Muscle layer of colon (tissue), 2 donors: Measurements from ENCODE around the gene NPFF.
"Not testable (repeated sequence)": the region's sequence is repeated elsewhere in the genome, so short reads cannot be mapped to it uniquely, and the experiment has no call there.

Experiments
- H3K27ac ChIP-seq: one replicate; pipeline ENCODE4 v1.7.0; 2013; ENCODE audit warnings: low read depth, mild to moderate bottlenecking, low read length, moderate library complexity
- H3K27me3 ChIP-seq, 2 donors: one replicate each; pipeline ENCODE4 v1.7.0; 2013; ENCODE audit warnings: low read length in 2 of 2, mild to moderate bottlenecking in 2 of 2; ENCODE audit not compliant: insufficient read depth in 2 of 2, control insufficient read depth in 1 of 2
- H3K36me3 ChIP-seq: one replicate; pipeline ENCODE4 v1.7.0; 2013; ENCODE audit warnings: mild to moderate bottlenecking, low read length; ENCODE audit not compliant: insufficient read depth
- H3K4me1 ChIP-seq: one replicate; pipeline ENCODE4 v1.7.0; 2013; ENCODE audit warnings: mild to moderate bottlenecking, low read length; ENCODE audit not compliant: insufficient read depth
- H3K4me3 ChIP-seq, 2 donors: one replicate each; pipeline ENCODE4 v1.7.0; 2013; ENCODE audit warnings: low read length in 2 of 2, low read depth in 1 of 2, mild to moderate bottlenecking in 1 of 2, moderate library complexity in 1 of 2
- H3K9ac ChIP-seq: one replicate; pipeline ENCODE4 v1.7.0; 2013; ENCODE audit warnings: low read length
- H3K9me3 ChIP-seq: one replicate; pipeline ENCODE4 v1.7.0; 2013; ENCODE audit warnings: mild to moderate bottlenecking, low read length
- donor health status: abdominal sarcoma.
- donor health status: Adenocarcinoma of cecum.

Gene NPFF

GRCh38 chr12:53506881-53507602, at the start of gene NPFF:
TSS of gene NPFF (minus strand) at chr12:53507484. CDS start at chr12:53507474, 10 bp downstream.
- H3K9ac ChIP-seq = no peak within 1 kb of the TSS
- H3K27ac ChIP-seq = no peak within 1 kb of the TSS
- no peaks in the 10 kb centered on the region for H3K9me3 ChIP-seq
- peaks cover 13% of the 10 kb centered on the region for H3K4me1 ChIP-seq
- H3K4me3 ChIP-seq = no peak within 1 kb of the TSS
- peaks cover 40% of the 10 kb centered on the region for H3K36me3 ChIP-seq
- H3K27me3 ChIP-seq = no peaks in the 10 kb centered on the region

- Histone ChIP-seq H3K9me3 (no peaks in the 10 kb centered on the region), H3K27ac (peak overlapping the region; percentile 66), H3K4me3 (no peak overlapping the region), H3K36me3 (peaks cover 11% of the 10 kb centered on the region), H3K27me3 (no peaks in the 10 kb centered on the region), H3K4me1 (peaks cover 31% of the 10 kb centered on the region), H3K9ac (no peak overlapping the region)
These were observed 45.4 kb upstream of the NPFF start for GRCh38 chr12:53552361-53553327.

- Histone ChIP-seq H3K4me1 (peaks cover 31% of the 10 kb centered on the region), H3K27me3 (no peaks in the 10 kb centered on the region), H3K4me3 (no peak overlapping the region), H3K9me3 (no peaks in the 10 kb centered on the region), H3K9ac (no peak overlapping the region), H3K36me3 (peaks cover 14% of the 10 kb centered on the region), H3K27ac (peak overlapping the region; percentile 53)
These were observed 44.6 kb upstream of the NPFF start for GRCh38 chr12:53551889-53552291.

- H3K36me3 ChIP-seq = peaks cover 14% of the 10 kb centered on the region
These were observed 43.3 kb upstream of the NPFF start for GRCh38 chr12:53550595-53550994.

GRCh38 chr12:53550131-53550530, 42.8 kb upstream of the NPFF start:
- H3K36me3 ChIP-seq = peaks cover 14% of the 10 kb centered on the region
- H3K27ac ChIP-seq, H3K9me3 ChIP-seq, H3K4me3 ChIP-seq, H3K9ac ChIP-seq, H3K27me3 ChIP-seq: not testable (repeated sequence)
- peaks cover 31% of the 10 kb centered on the region for H3K4me1 ChIP-seq

More at GRCh38 chr12:53550595-53550994, 43.3 kb upstream of the NPFF start:
- peak overlapping the region; percentile 53 for H3K27ac ChIP-seq
- H3K4me1 ChIP-seq = peaks cover 31% of the 10 kb centered on the region
- H3K4me3 ChIP-seq = no peak overlapping the region
- no peaks in the 10 kb centered on the region for H3K27me3 ChIP-seq
- no peak overlapping the region for H3K9ac ChIP-seq
- no peaks in the 10 kb centered on the region for H3K9me3 ChIP-seq

- not testable (repeated sequence) for H3K27ac ChIP-seq, H3K9ac ChIP-seq, H3K4me3 ChIP-seq, H3K9me3 ChIP-seq, H3K27me3 ChIP-seq
- Histone ChIP-seq H3K4me1 (peaks cover 34% of the 10 kb centered on the region), H3K36me3 (peaks cover 14% of the 10 kb centered on the region)
These were observed 41.1 kb upstream of the NPFF start for GRCh38 chr12:53548354-53548753.

- peaks cover 43% of the 10 kb centered on the region for H3K36me3 ChIP-seq
These were observed 36.3 kb upstream of the NPFF start for GRCh38 chr12:53543539-53543938.

GRCh38 chr12:53539526-53539925, 32.2 kb upstream of the NPFF start:
- H3K9ac ChIP-seq = no peak overlapping the region

More at GRCh38 chr12:53543539-53543938, 36.3 kb upstream of the NPFF start:
- Histone ChIP-seq H3K9me3 (no peaks in the 10 kb centered on the region), H3K4me1 (peaks cover 17% of the 10 kb centered on the region), H3K27me3 (no peaks in the 10 kb centered on the region), H3K4me3 (no peak overlapping the region), H3K9ac (peak overlapping the region; percentile 41), H3K27ac (no peak overlapping the region)

GRCh38 chr12:53538209-53538689, 31.0 kb upstream of the NPFF start:
- Histone ChIP-seq H3K36me3 (peaks cover 66% of the 10 kb centered on the region), H3K27ac (peak overlapping the region; percentile 35), H3K4me3 (no peak overlapping the region), H3K9me3 (no peaks in the 10 kb centered on the region), H3K27me3 (no peaks in the 10 kb centered on the region), H3K4me1 (peaks cover 18% of the 10 kb centered on the region), H3K9ac (no peak overlapping the region)

More at GRCh38 chr12:53539526-53539925, 32.2 kb upstream of the NPFF start:
- Histone ChIP-seq H3K4me3 (no peak overlapping the region), H3K27ac (peak overlapping the region; percentile 52), H3K4me1 (peaks cover 26% of the 10 kb centered on the region), H3K36me3 (peaks cover 56% of the 10 kb centered on the region), H3K9me3 (no peaks in the 10 kb centered on the region), H3K27me3 (no peaks in the 10 kb centered on the region)

- no peak overlapping the region for H3K4me3 ChIP-seq
- H3K36me3 ChIP-seq = peaks cover 72% of the 10 kb centered on the region
- H3K9ac ChIP-seq = no peak overlapping the region
- no peaks in the 10 kb centered on the region for H3K27me3 ChIP-seq
- peaks cover 23% of the 10 kb centered on the region for H3K4me1 ChIP-seq
- no peak overlapping the region for H3K27ac ChIP-seq
- no peaks in the 10 kb centered on the region for H3K9me3 ChIP-seq
These were observed 29.7 kb upstream of the NPFF start for GRCh38 chr12:53536962-53537361.

GRCh38 chr12:53533471-53533870, 26.2 kb upstream of the NPFF start:
- H3K36me3 ChIP-seq = peaks cover 65% of the 10 kb centered on the region
- H3K4me1 ChIP-seq = peaks cover 14% of the 10 kb centered on the region
- no peak overlapping the region for H3K27ac ChIP-seq
- no peaks in the 10 kb centered on the region for H3K27me3 ChIP-seq
- H3K4me3 ChIP-seq = no peak overlapping the region
- H3K9me3 ChIP-seq = no peaks in the 10 kb centered on the region
- H3K9ac ChIP-seq = no peak overlapping the region
